ENCODE results near the gene KBTBD7. TPM values are rescaled to one million over a fixed set of nuclear protein-coding genes. Genes with fewer than 3 reads are reported as not detected.
A peak's percentile ranks its signal among the peaks of the same experiment; 100 is the strongest.
"Not testable (repeated sequence)": the region's sequence is repeated elsewhere in the genome, so short reads cannot be mapped to it uniquely, and the experiment has no call there.

Gene KBTBD7
- total RNA-seq, 1 donor from 2014 or later = 6.3 TPM

- no peak overlapping the region for H3K27ac Mint-ChIP-seq
- no peaks in the 10 kb centered on the region for H3K9me3 Mint-ChIP-seq
- no peak for DNase-seq (ENCODE audit: low spot score)
- H3K4me1 Mint-ChIP-seq (ENCODE audit: low read depth) = no peaks in the 10 kb centered on the region
- no peak overlapping the region for H3K4me3 Mint-ChIP-seq
- intact Hi-C loops (cut with micrococcal nuclease) = no loop called here
- peaks cover 2% of the 10 kb centered on the region for H3K36me3 Mint-ChIP-seq (ENCODE audit: low read depth)
- H3K27me3 Mint-ChIP-seq (ENCODE audit: insufficient read depth) = no peaks in the 10 kb centered on the region
These were observed 12.1 kb downstream of the KBTBD7 start for GRCh38 chr13:41182231-41182630.

GRCh38 chr13:41179593-41180250 lies 14.6 kb downstream of the KBTBD7 start:
- peaks cover 22% of the 10 kb centered on the region for H3K9me3 Mint-ChIP-seq
- no peaks in the 10 kb centered on the region for H3K4me1 Mint-ChIP-seq (ENCODE audit: low read depth)
- no peak overlapping the region for H3K4me3 Mint-ChIP-seq
- intact Hi-C loops (cut with micrococcal nuclease) = loop anchor here (1.0 kb wide), 1 partner anchor 15 kb away; the partner anchor contains the start of gene KBTBD7
- DNase-seq (ENCODE audit: low spot score) = no peak
- H3K36me3 Mint-ChIP-seq (ENCODE audit: low read depth) = peaks cover 5% of the 10 kb centered on the region
- H3K27me3 Mint-ChIP-seq (ENCODE audit: insufficient read depth) = no peaks in the 10 kb centered on the region
- H3K27ac Mint-ChIP-seq = peak overlapping the region; percentile 23

- H3K4me3 Mint-ChIP-seq = no peak overlapping the region
- no peak overlapping the region for H3K27ac Mint-ChIP-seq
- H3K27me3 Mint-ChIP-seq (ENCODE audit: insufficient read depth) = no peaks in the 10 kb centered on the region
- H3K4me1 Mint-ChIP-seq (ENCODE audit: low read depth) = no peaks in the 10 kb centered on the region
- H3K9me3 Mint-ChIP-seq = peaks cover 31% of the 10 kb centered on the region
- intact Hi-C loops (cut with micrococcal nuclease) = no loop called here
- peaks cover 5% of the 10 kb centered on the region for H3K36me3 Mint-ChIP-seq (ENCODE audit: low read depth)
- DNase-seq (ENCODE audit: low spot score) = no peak
These were observed 16.3 kb downstream of the KBTBD7 start for GRCh38 chr13:41178040-41178439.

- Mint-ChIP-seq H3K27me3 (ENCODE audit: insufficient read depth) (no peaks in the 10 kb centered on the region), H3K4me1 (ENCODE audit: low read depth) (peaks cover 4% of the 10 kb centered on the region), H3K27ac (no peak overlapping the region), H3K4me3 (no peak overlapping the region), H3K36me3 (ENCODE audit: low read depth) (peaks cover 5% of the 10 kb centered on the region), H3K9me3 (peaks cover 35% of the 10 kb centered on the region)
- no peak for DNase-seq (ENCODE audit: low spot score)
- intact Hi-C loops (cut with micrococcal nuclease) = no loop called here
These were observed 16.8 kb downstream of the KBTBD7 start for GRCh38 chr13:41177616-41178015.

- intact Hi-C loops (cut with micrococcal nuclease) = not testable (repeated sequence)
These were observed 18.8 kb downstream of the KBTBD7 start for GRCh38 chr13:41175576-41175975.

GRCh38 chr13:41162151-41162550 lies 32.2 kb downstream of the KBTBD7 start:
- intact Hi-C loops (cut with micrococcal nuclease) = no loop called here
- H3K4me1 Mint-ChIP-seq (ENCODE audit: low read depth) = no peaks in the 10 kb centered on the region

More at GRCh38 chr13:41175576-41175975, 18.8 kb downstream of the KBTBD7 start:
- DNase-seq (ENCODE audit: low spot score); H3K27me3 Mint-ChIP-seq (ENCODE audit: insufficient read depth); H3K4me1 Mint-ChIP-seq (ENCODE audit: low read depth); H3K36me3 Mint-ChIP-seq (ENCODE audit: low read depth); H3K27ac Mint-ChIP-seq; H3K4me3 Mint-ChIP-seq: not testable (repeated sequence)
- H3K9me3 Mint-ChIP-seq = peaks cover 36% of the 10 kb centered on the region

GRCh38 chr13:41159174-41159573 lies 35.2 kb downstream of the KBTBD7 start:
- H3K36me3 Mint-ChIP-seq (ENCODE audit: low read depth) = no peaks in the 10 kb centered on the region
- intact Hi-C loops (cut with micrococcal nuclease) = no loop called here
- H3K9me3 Mint-ChIP-seq = no peaks in the 10 kb centered on the region
- H3K27ac Mint-ChIP-seq = no peak overlapping the region
- H3K4me3 Mint-ChIP-seq = no peak overlapping the region
- no peaks in the 10 kb centered on the region for H3K4me1 Mint-ChIP-seq (ENCODE audit: low read depth)
- no peak for DNase-seq (ENCODE audit: low spot score)
- peaks cover 4% of the 10 kb centered on the region for H3K27me3 Mint-ChIP-seq (ENCODE audit: insufficient read depth)

More at GRCh38 chr13:41162151-41162550, 32.2 kb downstream of the KBTBD7 start:
- Mint-ChIP-seq H3K9me3 (no peaks in the 10 kb centered on the region), H3K36me3 (ENCODE audit: low read depth) (no peaks in the 10 kb centered on the region), H3K27me3 (ENCODE audit: insufficient read depth) (peaks cover 4% of the 10 kb centered on the region), H3K4me3 (no peak overlapping the region), H3K27ac (no peak overlapping the region)
- no peak for DNase-seq (ENCODE audit: low spot score)

GRCh38 chr13:41157048-41157717 lies 37.2 kb downstream of the KBTBD7 start:
- H3K27me3 Mint-ChIP-seq (ENCODE audit: insufficient read depth) = no peaks in the 10 kb centered on the region
- H3K9me3 Mint-ChIP-seq = peaks cover 6% of the 10 kb centered on the region
- H3K4me1 Mint-ChIP-seq (ENCODE audit: low read depth) = no peaks in the 10 kb centered on the region
- no peaks in the 10 kb centered on the region for H3K36me3 Mint-ChIP-seq (ENCODE audit: low read depth)
- no peak for DNase-seq (ENCODE audit: low spot score)
- intact Hi-C loops (cut with micrococcal nuclease) = no loop called here
- no peak overlapping the region for H3K4me3 Mint-ChIP-seq
- no peak overlapping the region for H3K27ac Mint-ChIP-seq

- intact Hi-C loops (cut with micrococcal nuclease) = no loop called here
- Mint-ChIP-seq H3K4me1 (ENCODE audit: low read depth) (no peaks in the 10 kb centered on the region), H3K27me3 (ENCODE audit: insufficient read depth) (no peaks in the 10 kb centered on the region), H3K4me3 (no peak overlapping the region), H3K27ac (no peak overlapping the region), H3K36me3 (ENCODE audit: low read depth) (peaks cover 2% of the 10 kb centered on the region), H3K9me3 (peaks cover 12% of the 10 kb centered on the region)
- no peak for DNase-seq (ENCODE audit: low spot score)
These were observed 37.7 kb downstream of the KBTBD7 start for GRCh38 chr13:41156620-41157019.

GRCh38 chr13:41154042-41154441 lies 40.3 kb downstream of the KBTBD7 start:
- peaks cover 37% of the 10 kb centered on the region for H3K9me3 Mint-ChIP-seq
- no peak overlapping the region for H3K27ac Mint-ChIP-seq
- H3K36me3 Mint-ChIP-seq (ENCODE audit: low read depth) = peaks cover 20% of the 10 kb centered on the region
- no peaks in the 10 kb centered on the region for H3K27me3 Mint-ChIP-seq (ENCODE audit: insufficient read depth)
- intact Hi-C loops (cut with micrococcal nuclease) = no loop called here
- H3K4me3 Mint-ChIP-seq = no peak overlapping the region
- DNase-seq (ENCODE audit: low spot score) = no peak
- H3K4me1 Mint-ChIP-seq (ENCODE audit: low read depth) = no peaks in the 10 kb centered on the region

GRCh38 chr13:41152005-41152404 lies 42.4 kb downstream of the KBTBD7 start:
- peaks cover 27% of the 10 kb centered on the region for H3K36me3 Mint-ChIP-seq (ENCODE audit: low read depth)
- intact Hi-C loops (cut with micrococcal nuclease) = no loop called here
- no peaks in the 10 kb centered on the region for H3K4me1 Mint-ChIP-seq (ENCODE audit: low read depth)
- no peak overlapping the region for H3K27ac Mint-ChIP-seq
- no peak for DNase-seq (ENCODE audit: low spot score)
- no peak overlapping the region for H3K4me3 Mint-ChIP-seq
- H3K9me3 Mint-ChIP-seq = peaks cover 57% of the 10 kb centered on the region
- no peaks in the 10 kb centered on the region for H3K27me3 Mint-ChIP-seq (ENCODE audit: insufficient read depth)

- intact Hi-C loops (cut with micrococcal nuclease) = no loop called here
- Mint-ChIP-seq H3K36me3 (ENCODE audit: low read depth) (peaks cover 27% of the 10 kb centered on the region), H3K27me3 (ENCODE audit: insufficient read depth) (no peaks in the 10 kb centered on the region), H3K27ac (no peak overlapping the region), H3K9me3 (peaks cover 70% of the 10 kb centered on the region), H3K4me1 (ENCODE audit: low read depth) (no peaks in the 10 kb centered on the region), H3K4me3 (no peak overlapping the region)
- no peak for DNase-seq (ENCODE audit: low spot score)
These were observed 44.3 kb downstream of the KBTBD7 start for GRCh38 chr13:41150058-41150457.

GRCh38 chr13:41148419-41149283 lies 45.7 kb downstream of the KBTBD7 start:
- H3K4me1 Mint-ChIP-seq (ENCODE audit: low read depth) = no peaks in the 10 kb centered on the region
- H3K27ac Mint-ChIP-seq = no peak overlapping the region

More at GRCh38 chr13:41148419-41149283, 45.7 kb downstream of the KBTBD7 start:
- peaks cover 27% of the 10 kb centered on the region for H3K36me3 Mint-ChIP-seq (ENCODE audit: low read depth)
- H3K27me3 Mint-ChIP-seq (ENCODE audit: insufficient read depth) = no peaks in the 10 kb centered on the region
- intact Hi-C loops (cut with micrococcal nuclease) = no loop called here
- H3K4me3 Mint-ChIP-seq = no peak overlapping the region
- H3K9me3 Mint-ChIP-seq = peaks cover 70% of the 10 kb centered on the region
- no peak for DNase-seq (ENCODE audit: low spot score)
